ENCODE data around the gene POLR1A.

POLR1A gene

GRCh38 chr2:86036669-86037138, 69.0 kb downstream of the POLR1A start:
- no peak for DNase-seq

GRCh38 chr2:86035883-86036668, 69.6 kb downstream of the POLR1A start:
- peak in 1 of 2 experiments; percentile 54 for DNase-seq

GRCh38 chr2:86035376-86035882, 70.3 kb downstream of the POLR1A start:
- DNase-seq: no peak

- DNase-seq: no peak
Measured at GRCh38 chr2:86033751-86034692, 71.7 kb downstream of the POLR1A start.

GRCh38 chr2:86032861-86033595, 72.7 kb downstream of the POLR1A start:
- no peak for DNase-seq

GRCh38 chr2:86031606-86032005, 74.1 kb downstream of the POLR1A start:
- no peak for DNase-seq

GRCh38 chr2:86031151-86031550, 74.5 kb downstream of the POLR1A start:
- no peak for DNase-seq

GRCh38 chr2:86029873-86030272, 75.8 kb downstream of the POLR1A start:
- no peak for DNase-seq

GRCh38 chr2:86028766-86029381, 76.8 kb downstream of the POLR1A start:
- no peak for DNase-seq

GRCh38 chr2:86027922-86028765, 77.5 kb downstream of the POLR1A start:
- no peak for DNase-seq

- DNase-seq: no peak
Measured at GRCh38 chr2:86027196-86027921, 78.3 kb downstream of the POLR1A start.

- no peak for DNase-seq
Measured at GRCh38 chr2:86026744-86027065, 79.0 kb downstream of the POLR1A start.

GRCh38 chr2:86025976-86026743, 79.5 kb downstream of the POLR1A start:
- DNase-seq: no peak

GRCh38 chr2:86025229-86025820, 80.4 kb downstream of the POLR1A start:
- DNase-seq: no peak

- DNase-seq: no peak
Measured at GRCh38 chr2:86023366-86023712, 82.3 kb downstream of the POLR1A start.

- DNase-seq: no peak
Measured at GRCh38 chr2:86022661-86023365, 82.9 kb downstream of the POLR1A start.

- DNase-seq: no peak
Measured at GRCh38 chr2:86021396-86022378, 84.0 kb downstream of the POLR1A start.

- no peak for DNase-seq
Measured at GRCh38 chr2:86020984-86021383, 84.7 kb downstream of the POLR1A start.

Measured in NCI-H526 (cell line).